Lower leg skin (tissue), 3 donors: ENCODE data around the gene GPR62.

Experiments used
- CTCF ChIP-seq, 3 donors: fragments of 450-650 bp; IDR thresholded peaks; one replicate each; pipeline ENCODE4 v1.5.1; 2016; ENCODE audit warnings: antibody characterized with exemption in 3 of 3, mild to moderate bottlenecking in 3 of 3, moderate library complexity in 2 of 3
- POLR2A ChIP-seq, 2 donors: fragments of 450-650 bp; IDR thresholded peaks; one replicate each; pipeline ENCODE4 v1.6.1; 2016 to 2017; ENCODE audit warnings: antibody characterized with exemption in 2 of 2, mild to moderate bottlenecking in 1 of 2, moderate library complexity in 1 of 2

- no peak for TF ChIP-seq CTCF (IDR thresholded peaks at IDR 0.05)
- TF ChIP-seq POLR2A (IDR thresholded peaks at IDR 0.05), result no peak
Measured at GRCh38 chr3:51963951-51964451, 8.8 kb downstream of the GPR62 start.
